Hematopoietic multipotent progenitor cell (in vitro differentiated cells): ENCODE data around the gene LRRC4C. TPM values are rescaled to one million over a fixed set of nuclear protein-coding genes. Genes with fewer than 3 reads are reported as not detected.

ENCODE experiments used
- DNase-seq, 3 donors: peaks; one replicate each; pipeline ENCODE4 v3.0.0-alpha.2; 2011 to 2015; ENCODE audit warnings: low read depth in 2 of 3, low spot score in 2 of 3
- total RNA-seq: library from RNA; depleted of rRNA; stranded (reverse); fragments of >200 nt; gene quantifications from one replicate; pipeline ENCODE4 v1.2.3, GENCODE V29; 2012

Gene LRRC4C
- total RNA-seq, 1 donor: 1.9 TPM

DNA sequence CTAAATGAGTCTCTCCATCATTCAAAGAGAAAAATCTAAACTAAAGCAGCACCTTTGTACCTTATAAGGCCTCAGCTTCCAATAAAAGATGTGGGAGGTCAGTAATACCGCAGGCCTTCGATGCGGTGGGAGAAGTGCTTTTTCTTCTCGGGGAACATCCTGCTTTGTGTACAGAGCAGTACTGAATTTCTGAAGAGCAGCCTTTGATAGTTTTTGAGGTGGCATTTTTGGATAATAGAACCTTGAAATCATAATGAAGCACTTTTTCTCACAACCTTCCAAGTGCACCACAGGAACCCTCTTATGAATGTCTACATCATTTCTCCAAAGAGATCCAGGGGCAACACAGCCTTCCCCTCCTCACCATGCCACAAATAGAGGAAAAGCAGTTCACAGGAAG is 39.6 kb downstream of the LRRC4C start:
- no peak for DNase-seq

DNA sequence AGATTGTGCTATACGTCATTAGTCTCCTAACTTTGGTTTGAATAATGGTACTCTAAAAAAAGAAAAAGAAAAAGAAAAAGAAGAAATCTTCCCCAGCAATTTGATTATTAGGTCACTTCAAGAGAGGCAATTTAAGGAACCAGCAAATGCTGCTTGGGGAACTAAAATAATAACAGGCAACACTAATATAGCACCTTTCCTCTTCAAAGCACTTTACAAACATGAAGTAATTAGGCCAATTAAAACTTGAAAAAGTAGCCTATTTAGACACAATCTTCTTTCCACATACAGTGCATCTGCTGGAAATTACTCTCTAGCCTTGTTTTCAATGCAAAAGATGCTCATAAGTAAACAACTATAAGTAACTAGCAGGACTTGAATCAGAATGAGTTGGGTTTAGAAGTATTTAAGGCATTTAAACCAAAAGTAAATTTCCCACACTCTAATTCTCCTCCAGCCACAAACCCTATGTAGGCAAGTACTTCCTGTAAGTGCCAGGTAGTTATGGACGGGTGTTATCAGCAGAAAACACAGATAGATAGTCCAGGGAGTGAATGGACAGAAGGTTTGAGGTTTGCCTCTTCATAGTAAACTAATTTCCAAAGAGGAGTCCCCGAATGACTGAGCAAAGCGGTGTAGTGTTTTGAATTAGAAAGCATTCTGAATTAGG is 44.5 kb downstream of the LRRC4C start:
- DNase-seq: no peak

DNA sequence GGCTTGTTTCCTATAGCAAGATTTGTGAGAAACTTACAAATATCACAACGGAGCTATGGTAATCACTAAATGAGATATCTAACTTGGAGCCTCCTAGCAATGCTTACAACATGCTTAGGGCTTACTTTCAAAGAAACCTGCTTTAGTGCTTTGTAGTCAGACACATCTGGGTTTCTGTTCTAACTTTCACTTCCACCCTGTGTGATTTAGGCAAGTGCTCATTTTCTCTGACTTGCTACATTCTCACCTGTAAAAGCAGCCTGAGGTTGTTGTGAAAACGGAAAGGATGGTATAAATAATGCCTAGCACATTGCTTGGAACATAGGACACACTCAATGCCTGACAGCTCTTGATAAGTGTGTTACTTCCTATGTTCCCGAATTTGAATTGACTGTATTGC is 45.6 kb downstream of the LRRC4C start:
- DNase-seq: no peak

DNA sequence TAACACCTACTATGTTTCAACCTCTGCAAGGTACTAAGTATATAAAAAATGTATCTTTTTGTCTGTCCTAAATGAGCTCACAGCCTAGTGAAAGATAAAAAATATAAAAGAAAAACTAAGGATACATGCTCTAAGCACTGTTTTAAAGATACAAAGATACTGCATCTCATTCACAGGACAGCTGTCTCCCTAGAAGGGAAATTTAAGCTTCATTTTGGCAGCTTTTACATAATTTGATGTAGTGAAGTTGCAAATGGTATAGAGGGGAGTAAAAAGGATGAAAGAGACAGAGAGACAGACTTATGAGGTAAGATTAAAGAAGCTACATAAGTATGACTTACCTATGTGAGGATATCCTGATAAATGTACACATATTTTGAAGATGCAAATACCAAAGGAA is 53.6 kb downstream of the LRRC4C start:
- DNase-seq: no peak

DNA sequence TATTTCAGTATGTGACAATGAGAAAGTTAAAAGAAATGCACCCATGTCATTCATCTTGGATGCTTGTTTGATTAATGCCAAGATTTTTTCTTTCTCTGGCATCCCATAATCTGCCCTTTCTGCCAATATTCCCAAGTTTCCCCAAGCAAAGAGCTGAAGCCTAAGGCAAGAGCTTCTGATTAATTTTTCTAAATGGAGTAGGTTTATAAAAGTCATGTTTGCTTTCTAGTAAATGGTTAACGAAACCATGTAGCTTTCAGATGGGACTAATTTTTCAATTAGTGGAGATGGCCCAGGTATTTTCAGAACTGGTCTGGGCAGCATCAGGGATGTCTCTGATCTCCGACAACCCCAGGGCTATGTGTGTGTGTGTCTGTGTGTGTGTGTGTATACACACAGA is 55.3 kb downstream of the LRRC4C start:
- DNase-seq: no peak

DNA sequence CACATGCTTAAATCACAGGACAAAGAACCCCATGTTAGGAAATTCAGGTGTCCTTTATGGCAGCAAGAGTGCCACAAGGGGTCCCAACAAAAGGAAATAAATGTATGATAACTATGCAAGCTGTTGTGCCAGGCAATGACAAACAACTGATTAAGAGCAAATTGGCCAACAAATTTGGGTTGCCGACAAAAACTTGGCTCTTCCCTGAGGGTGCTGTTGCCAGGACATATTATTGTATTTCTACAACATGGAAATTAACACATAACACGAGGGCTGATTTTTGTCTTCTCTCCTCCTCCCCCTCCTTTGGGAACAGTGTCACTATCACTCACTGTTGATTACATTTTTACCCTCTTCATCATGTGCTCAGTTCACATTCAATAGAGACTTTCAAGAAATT is 56.0 kb downstream of the LRRC4C start:
- no peak for DNase-seq

DNA sequence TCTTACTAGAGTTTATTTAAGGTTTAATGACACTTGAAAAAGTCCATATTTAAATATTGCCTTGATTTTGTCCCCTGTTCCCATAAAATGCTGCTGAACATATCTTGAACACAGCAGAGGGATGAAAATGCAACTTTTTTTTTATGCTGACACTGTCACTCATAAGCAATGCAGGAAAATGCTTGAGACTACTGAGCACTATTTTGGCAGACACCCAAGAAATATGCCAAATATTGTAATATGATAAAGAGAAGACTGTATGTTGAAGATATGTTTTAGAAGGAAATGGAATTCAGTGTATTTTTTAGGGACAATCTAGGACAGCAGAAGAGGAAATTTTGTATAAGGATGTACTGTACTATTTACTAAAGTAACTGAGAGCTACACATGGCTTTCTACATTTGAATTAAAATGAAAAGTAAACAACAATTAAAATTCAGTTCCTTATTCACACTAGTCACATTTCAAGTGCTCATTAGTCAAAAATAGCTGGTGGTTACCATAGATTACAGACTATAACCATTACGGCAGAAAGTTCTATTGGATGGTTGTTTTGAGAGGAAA is 58.6 kb downstream of the LRRC4C start:
- DNase-seq: no peak

DNA sequence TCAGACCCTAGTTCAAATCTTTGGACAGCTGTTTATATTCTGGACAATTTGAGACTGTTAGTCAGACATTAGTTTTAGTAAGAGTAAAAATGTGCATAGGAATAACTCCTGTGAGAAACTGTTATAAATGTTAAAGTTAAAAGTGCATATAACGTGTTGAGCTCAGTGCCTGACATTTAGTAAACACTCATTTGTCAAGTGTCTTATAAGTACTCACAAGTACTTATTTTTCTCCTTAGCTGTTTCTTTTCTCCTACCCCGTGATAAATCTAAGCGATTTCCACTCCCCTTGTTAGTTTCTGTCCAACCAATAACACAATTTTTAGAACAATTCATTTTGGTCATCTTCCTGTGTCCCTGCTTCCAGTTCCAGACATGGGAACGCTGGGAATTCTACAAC is 59.3 kb downstream of the LRRC4C start:
- DNase-seq: no peak

DNA sequence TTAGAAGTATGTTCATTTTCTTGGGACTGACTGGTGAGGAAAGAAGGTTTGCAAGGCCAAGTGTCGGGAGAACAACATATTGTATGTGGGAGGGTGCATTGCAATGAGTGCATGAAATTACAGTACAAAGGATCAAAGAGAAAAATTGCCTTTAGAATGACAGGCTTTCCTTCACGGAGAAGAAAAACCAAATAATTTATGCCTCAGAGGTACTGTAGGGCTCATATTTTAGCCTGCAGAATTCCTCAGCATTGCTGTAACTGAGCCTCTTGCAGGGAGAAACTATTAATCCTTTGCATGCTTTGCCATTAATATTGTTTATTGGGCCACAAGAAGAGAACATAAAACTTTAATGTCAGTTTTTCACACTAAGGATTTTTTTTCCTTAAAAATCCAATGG is 60.1 kb downstream of the LRRC4C start:
- no peak for DNase-seq

DNA sequence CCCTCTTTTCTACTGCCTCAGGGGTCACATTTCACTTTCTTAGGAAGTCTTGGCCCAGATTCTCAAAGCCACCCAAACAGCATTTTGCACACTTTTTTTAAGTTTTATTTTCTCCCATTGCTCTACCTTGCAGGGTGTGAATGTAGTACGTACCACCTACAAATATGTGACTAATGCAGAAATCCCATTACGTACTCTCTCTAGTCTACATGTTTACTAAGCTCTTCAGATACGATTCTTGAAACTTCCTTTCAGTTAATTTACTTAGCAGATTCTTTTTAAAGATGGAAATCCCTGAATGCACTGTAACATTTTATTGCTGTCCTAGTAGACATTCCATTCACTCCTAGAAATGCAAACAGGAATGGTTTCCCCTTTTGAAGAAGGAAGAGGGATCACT is 61.3 kb downstream of the LRRC4C start:
- no peak for DNase-seq

DNA sequence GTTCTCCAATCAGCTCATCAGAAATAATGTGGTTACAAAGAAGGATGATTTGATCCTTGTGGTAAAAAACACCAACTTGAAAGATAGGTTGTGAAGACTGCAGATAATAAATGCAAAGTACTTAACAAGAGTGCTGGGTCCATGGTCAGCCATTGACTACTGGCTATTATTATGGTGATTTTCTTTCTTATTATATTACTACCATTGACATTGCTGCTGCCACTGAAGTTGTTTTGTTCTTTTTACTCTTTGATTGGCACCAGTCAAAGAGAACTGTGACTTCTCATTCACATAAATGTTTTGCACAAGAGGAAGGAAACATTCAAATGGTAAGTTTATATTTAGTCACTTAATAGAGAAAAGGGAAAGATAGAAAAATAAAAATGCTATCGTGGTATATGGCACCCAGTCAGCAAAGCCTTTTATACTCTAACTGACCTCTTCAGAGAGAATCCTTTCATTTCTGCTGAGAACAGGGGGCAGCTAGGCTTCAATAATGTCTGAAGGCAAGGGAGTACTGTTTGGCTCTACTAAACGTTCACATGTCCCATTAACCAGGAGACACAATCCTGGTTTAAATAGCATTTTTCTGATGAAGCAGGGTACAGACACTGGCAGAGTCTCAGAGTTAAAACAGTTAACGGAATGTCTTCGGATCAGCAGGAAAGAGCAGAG is 64.8 kb downstream of the LRRC4C start:
- DNase-seq: no peak

DNA sequence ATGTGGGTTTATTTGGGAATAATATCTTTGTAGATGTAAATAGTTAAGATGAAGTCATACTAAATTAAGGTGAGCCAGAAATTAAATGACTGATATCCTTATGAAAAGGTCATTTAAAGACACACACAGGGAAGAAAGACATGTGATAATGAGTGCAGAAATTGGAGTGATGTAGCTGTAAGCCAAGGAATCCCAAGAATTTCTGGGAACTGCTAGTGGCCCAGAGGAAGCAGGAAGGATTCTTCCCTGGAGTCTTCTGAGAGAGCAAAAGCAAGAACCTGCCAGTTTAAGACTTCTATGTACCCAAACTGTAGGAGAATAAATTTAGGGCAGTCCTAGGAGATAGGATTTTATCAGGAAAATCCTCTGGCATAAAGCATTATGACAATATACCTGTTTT is 66.9 kb downstream of the LRRC4C start:
- no peak for DNase-seq

DNA sequence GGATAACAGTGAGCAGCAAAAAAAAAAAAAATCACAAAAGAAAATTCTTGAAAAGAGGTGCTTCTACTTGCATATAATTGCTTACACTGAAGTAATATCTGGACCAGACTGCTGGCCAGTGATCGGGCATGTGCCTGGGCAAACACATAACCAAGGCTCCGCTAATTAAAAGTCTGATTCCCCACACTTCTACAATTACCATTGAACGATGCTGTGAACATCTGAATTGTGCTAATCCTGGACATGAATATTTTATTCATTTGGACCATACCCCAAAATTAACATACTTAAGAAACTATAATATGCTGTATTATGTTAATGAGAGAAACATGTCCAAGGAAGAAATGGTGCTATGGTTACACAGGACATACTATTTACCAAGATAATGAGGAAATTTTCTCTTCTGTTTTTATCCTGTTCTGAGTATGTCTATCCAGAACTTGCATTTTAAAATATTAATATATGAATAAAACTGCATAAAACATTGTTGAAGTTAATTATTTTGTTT is 69.8 kb downstream of the LRRC4C start:
- no peak for DNase-seq

DNA sequence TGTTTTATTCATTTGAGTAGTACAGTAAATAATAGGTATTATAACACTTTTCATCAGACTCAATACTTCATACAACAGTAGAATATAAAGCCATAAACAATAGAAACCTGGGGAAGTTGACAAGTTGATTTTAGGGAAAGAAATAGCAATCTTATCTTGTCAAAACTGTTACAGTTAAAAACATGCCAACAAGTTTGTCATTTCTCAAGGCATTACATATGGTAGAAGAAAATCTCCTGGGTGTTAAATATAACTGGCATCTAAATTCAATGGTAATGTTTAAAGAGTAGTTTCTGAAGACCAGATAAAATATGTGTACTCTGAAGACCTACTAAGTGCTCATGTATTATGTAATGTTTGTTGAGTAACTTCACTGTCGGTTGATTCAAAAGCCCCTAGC is 75.1 kb downstream of the LRRC4C start:
- DNase-seq: no peak

DNA sequence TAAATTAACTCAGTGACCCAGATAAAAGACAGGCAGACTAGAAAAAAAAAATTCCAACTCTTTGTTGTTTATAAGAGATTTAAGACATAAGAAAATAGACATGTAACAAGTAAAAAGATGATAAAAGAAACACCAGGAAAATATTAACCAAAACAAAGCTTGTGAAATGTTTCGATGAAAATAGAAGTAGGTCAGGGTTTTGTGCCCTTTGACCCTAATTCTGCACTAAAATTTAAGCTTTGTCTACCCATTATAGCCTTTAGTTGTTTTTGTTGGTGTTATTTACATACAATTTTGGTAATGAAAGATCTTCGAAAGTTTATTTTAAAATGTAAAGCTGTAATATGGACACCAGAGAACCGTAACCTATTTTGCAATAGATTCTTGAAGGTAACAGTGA is 75.7 kb downstream of the LRRC4C start:
- no peak for DNase-seq

DNA sequence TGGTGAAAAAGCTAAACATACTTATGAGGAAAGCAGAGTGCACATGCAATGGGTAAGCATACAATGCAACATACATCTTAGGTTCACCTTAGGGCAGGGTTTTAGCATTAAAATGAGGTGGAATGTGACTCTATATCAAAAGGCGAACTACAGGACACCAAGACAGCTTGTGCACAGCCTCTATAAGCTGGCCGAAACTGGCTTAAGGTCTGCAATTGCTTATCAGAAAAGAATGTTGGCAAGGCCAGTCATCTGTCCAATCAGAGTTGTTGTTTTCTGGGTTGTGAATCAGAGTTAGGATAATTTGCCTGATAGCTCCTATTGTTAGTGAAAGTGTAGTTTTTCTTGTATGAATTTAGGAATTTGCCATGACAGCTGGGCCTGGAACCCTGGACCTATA is 76.5 kb downstream of the LRRC4C start:
- DNase-seq: no peak

DNA sequence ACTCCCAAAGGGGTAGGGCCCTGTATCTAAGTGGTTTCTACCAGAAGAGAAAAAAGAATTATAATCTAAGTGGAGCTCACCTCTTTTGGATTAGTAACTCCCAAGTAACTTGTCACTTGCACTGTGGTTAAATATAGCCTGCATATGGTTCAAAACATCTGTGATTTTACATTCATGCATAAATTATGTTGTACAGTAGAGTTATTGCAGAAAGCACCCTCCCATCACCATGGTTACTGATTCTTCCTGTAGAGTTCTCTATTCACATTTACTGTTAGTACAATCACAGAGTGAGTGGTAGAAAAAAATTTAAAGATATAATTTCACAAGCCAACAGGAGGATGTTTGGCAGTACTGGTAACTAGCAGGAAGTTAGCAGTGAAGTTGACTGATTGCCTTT is 80.4 kb downstream of the LRRC4C start:
- no peak for DNase-seq

DNA sequence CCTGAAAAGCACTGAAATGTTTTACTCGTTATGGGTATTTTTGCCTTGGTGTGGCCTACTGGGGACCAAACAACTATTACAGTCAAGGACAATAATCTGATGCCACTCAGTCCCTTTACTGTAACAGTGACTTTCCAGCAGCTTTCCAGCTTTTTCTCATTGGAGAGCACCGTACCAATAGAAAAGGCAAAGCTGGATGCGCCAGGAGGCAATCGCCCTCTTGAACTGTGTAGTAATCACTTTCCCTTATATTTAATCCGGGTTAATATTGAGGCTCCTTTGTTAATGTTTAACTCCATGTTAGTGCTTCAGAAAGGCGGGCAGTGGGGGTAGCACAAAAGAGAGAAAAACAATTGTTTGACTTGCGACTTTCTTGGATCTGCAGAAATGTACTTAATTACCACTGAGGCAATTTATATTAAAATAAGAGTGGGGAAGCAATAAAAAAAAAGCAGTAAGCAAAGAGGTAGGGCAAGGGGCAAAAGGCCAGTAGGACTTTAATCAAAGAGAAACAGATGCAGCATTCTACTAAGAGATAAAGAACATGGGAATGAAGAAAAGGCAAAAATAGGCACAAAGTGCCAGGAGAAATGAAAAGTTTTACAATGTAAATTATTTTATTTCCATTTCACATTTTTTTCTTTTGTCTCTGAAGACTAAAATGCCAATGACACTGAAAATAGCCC is 81.6 kb downstream of the LRRC4C start:
- no peak for DNase-seq

DNA sequence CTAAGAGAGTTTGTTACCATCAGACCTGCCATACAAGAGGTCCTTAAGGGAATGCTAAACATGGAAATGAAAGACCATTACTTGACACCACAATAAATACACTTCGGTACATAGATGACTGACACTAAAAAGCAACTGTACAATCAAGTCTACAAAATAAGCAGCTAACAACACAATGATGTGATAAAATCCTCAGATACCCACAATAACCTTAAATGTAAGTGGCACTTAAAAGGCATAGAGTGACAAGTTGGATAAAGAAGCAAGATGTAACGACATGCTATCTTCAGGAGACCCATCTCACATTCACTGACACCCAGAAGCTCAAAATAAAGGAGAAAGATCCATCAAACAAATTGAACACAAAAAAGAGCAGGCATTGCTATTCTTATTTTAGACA is 107.6 kb downstream of the LRRC4C start:
- DNase-seq: no peak

DNA sequence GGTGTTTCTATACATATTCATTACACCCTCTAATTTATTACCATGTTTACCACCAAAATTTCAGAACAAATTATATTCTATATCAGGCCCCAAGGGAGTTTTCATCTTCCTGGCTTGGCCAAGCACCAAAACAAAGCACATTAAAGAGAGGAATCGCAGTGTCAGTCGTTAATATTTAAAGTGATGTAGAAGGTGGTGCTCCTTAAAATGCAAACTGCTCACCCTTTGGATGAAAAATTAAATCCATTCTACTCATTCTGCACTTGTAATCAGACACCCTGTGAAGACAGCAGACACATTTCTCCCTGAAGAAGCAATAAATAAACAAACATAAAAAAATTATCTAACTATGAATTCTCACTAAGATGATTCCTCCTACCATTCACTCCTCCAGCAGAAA is 113.4 kb downstream of the LRRC4C start:
- DNase-seq: no peak

DNA sequence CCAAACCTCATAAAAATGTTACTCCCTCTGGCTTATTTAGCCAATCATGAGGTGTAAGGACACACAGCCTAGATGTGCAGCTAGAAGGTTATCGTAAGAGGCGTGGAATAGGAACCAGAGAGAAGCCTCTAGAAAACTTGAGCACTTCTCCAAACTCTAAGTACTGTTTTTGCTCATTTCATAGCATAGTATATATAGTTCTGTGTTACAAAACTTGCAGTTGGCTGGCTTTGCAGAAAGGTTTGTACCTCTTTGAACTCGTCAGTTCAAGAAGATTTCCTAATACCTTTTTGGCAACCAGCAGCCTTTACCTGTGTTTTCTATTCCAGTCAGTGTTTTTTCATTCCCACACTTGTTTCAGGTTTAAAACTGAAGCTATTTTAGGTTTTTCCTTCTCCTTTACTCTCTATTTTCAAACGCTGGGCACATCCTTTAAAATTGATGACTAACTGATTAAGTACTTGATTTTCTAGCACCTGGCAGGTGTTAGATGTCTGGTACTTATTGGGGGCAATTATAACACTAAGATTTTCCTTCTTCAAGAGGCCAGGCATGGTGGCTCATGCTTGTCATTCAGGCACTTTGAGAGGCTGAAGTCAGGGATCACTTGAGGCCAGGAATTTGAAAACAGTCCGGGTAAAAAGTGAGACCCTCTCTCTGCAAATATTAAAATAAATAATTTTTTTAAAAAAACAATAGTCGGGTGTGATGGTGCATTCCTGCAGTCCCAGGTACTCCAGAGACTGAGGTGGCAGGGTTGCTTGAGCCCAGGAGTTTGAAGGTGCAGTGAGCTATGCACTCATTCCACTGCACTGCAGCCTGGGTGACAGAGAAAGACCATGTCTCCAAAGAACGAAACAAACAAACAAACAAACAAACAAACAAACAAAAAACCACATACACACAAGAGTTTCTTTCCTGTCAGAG is 125.2 kb downstream of the LRRC4C start:
- no peak for DNase-seq
